Glomerular visceral epithelial cell (primary cell): ENCODE data around the gene ZNF280C.

Experiments used
- DNase-seq: peaks from one replicate; pipeline ENCODE4 v3.0.0-alpha.2; 2016; ENCODE audit errors: extremely low spot score

The ZNF280C gene

GRCh38 chrX:130176942-130177341 lies 91.8 kb downstream of the ZNF280C start:
- DNase-seq: no peak

GRCh38 chrX:130176354-130176776 lies 92.3 kb downstream of the ZNF280C start:
- no peak for DNase-seq

GRCh38 chrX:130174937-130175336 lies 93.8 kb downstream of the ZNF280C start:
- no peak for DNase-seq

GRCh38 chrX:130174045-130174704 lies 94.5 kb downstream of the ZNF280C start:
- DNase-seq: peak; percentile 19

GRCh38 chrX:130173190-130173895 lies 95.4 kb downstream of the ZNF280C start:
- peak; percentile 31 for DNase-seq

- DNase-seq: no peak
Measured at GRCh38 chrX:130172127-130172845, 96.4 kb downstream of the ZNF280C start.

GRCh38 chrX:130171446-130172126 lies 97.1 kb downstream of the ZNF280C start, which contains the start of gene RAB33A:
TSS of gene RAB33A (plus strand) at chrX:130171962. CDS start at chrX:130172063, 101 bp downstream.
- DNase-seq: no peak

- DNase-seq: no peak
Measured at GRCh38 chrX:130170752-130171445, 97.8 kb downstream of the ZNF280C start.

- no peak for DNase-seq
Measured at GRCh38 chrX:130167040-130167439, 101.7 kb downstream of the ZNF280C start.

GRCh38 chrX:130166503-130166777 lies 102.3 kb downstream of the ZNF280C start:
- no peak for DNase-seq

- DNase-seq: peak; percentile 94
Measured at GRCh38 chrX:130165703-130166502, 102.8 kb downstream of the ZNF280C start, which contains the start of gene AIFM1. TSS of gene AIFM1 (minus strand) at chrX:130165841. CDS start at chrX:130165656, 185 bp downstream.

GRCh38 chrX:130165181-130165702 lies 103.5 kb downstream of the ZNF280C start:
- DNase-seq: no peak

- no peak for DNase-seq
Measured at GRCh38 chrX:130163398-130163797, 105.3 kb downstream of the ZNF280C start.

- no peak for DNase-seq
Measured at GRCh38 chrX:130162094-130162735, 106.5 kb downstream of the ZNF280C start.

GRCh38 chrX:130159776-130160175 lies 108.9 kb downstream of the ZNF280C start:
- no peak for DNase-seq

GRCh38 chrX:130158311-130158710 lies 110.4 kb downstream of the ZNF280C start:
- no peak for DNase-seq

- peak; percentile 13 for DNase-seq
Measured at GRCh38 chrX:130155564-130155963, 113.1 kb downstream of the ZNF280C start.
